Activated T-helper 17 cell treated with anti-CD3 and anti-CD28 coated beads, Interleukin-2, amount 50 U/mL, for 72 hours (primary cell): ENCODE results near the gene ITIH1. TPM values are rescaled to one million over a fixed set of nuclear protein-coding genes. Genes with fewer than 3 reads are reported as not detected.
"Not testable (repeated sequence)": the region's sequence is repeated elsewhere in the genome, so short reads cannot be mapped to it uniquely, and the experiment has no call there.

Source experiments
- ATAC-seq: fragments of 150-1000 bp; cut with Tn5 transposase; replicated peaks from 2 replicates; pipeline ENCODE4 v1.10.0; 2021; ENCODE audit warnings: mild to moderate bottlenecking, moderate library complexity
- H3K27ac Mint-ChIP-seq: one replicate; pipeline ENCODE4 v1.8.0; 2022; ENCODE audit warnings: mixed read lengths
- H3K27me3 Mint-ChIP-seq: one replicate; pipeline ENCODE4 v1.8.0; 2022; ENCODE audit warnings: mixed read lengths
- H3K36me3 Mint-ChIP-seq: one replicate; pipeline ENCODE4 v1.8.0; 2022; ENCODE audit warnings: low read depth, mild to moderate bottlenecking, mixed read lengths
- H3K4me1 Mint-ChIP-seq: one replicate; pipeline ENCODE4 v1.8.0; 2022; ENCODE audit warnings: mixed read lengths
- H3K4me3 Mint-ChIP-seq: one replicate; pipeline ENCODE4 v1.8.0; 2022; ENCODE audit warnings: mild to moderate bottlenecking, mixed read lengths
- H3K9me3 Mint-ChIP-seq: one replicate; pipeline ENCODE4 v1.8.0; 2022; ENCODE audit warnings: mixed read lengths
- total RNA-seq, 2 donors: library from RNA; stranded (reverse); gene quantifications; one replicate each; pipeline ENCODE4 v1.2.3, GENCODE V29; 2022

ITIH1 gene
- total RNA-seq, 2 donors from 2014 or later = not detected

- Mint-ChIP-seq H3K27me3 (peaks cover 6% of the 10 kb centered on the region), H3K36me3 (peaks cover 10% of the 10 kb centered on the region), H3K4me1 (peaks cover 15% of the 10 kb centered on the region), H3K9me3 (no peaks in the 10 kb centered on the region), H3K27ac (peak overlapping the region; percentile 41), H3K4me3 (peak overlapping the region; percentile 86)
- ATAC-seq = no peak
Observed at GRCh38 chr3:52769786-52770455, 7.5 kb upstream of the ITIH1 start.

- Mint-ChIP-seq H3K4me1 (peaks cover 15% of the 10 kb centered on the region), H3K4me3 (peak within 1 kb of the TSS; percentile 86), H3K9me3 (no peaks in the 10 kb centered on the region), H3K27me3 (peaks cover 6% of the 10 kb centered on the region), H3K36me3 (peaks cover 5% of the 10 kb centered on the region), H3K27ac (peak within 1 kb of the TSS; percentile 72)
- peak; percentile 95 for ATAC-seq
Observed at GRCh38 chr3:52770496-52771333, 6.7 kb upstream of the ITIH1 start, which contains the start of gene NEK4. NEK4 (minus strand) TSS chr3:52770940; CDS start chr3:52770746, 194 bp downstream.

- Mint-ChIP-seq H3K27ac (peak overlapping the region; percentile 72), H3K9me3 (no peaks in the 10 kb centered on the region), H3K4me3 (peak overlapping the region; percentile 86), H3K27me3 (peaks cover 6% of the 10 kb centered on the region), H3K4me1 (peaks cover 15% of the 10 kb centered on the region), H3K36me3 (no peaks in the 10 kb centered on the region)
- ATAC-seq = peak; percentile 13
Observed at GRCh38 chr3:52771334-52771681, 6.1 kb upstream of the ITIH1 start.

GRCh38 chr3:52771702-52772101 lies 5.7 kb upstream of the ITIH1 start:
- peak overlapping the region; percentile 86 for H3K4me3 Mint-ChIP-seq
- no peaks in the 10 kb centered on the region for H3K36me3 Mint-ChIP-seq
- ATAC-seq = no peak
- no peaks in the 10 kb centered on the region for H3K9me3 Mint-ChIP-seq
- peaks cover 15% of the 10 kb centered on the region for H3K4me1 Mint-ChIP-seq
- peak overlapping the region; percentile 72 for H3K27ac Mint-ChIP-seq
- H3K27me3 Mint-ChIP-seq = peaks cover 6% of the 10 kb centered on the region

- no peaks in the 10 kb centered on the region for H3K9me3 Mint-ChIP-seq
- ATAC-seq = no peak
- no peak overlapping the region for H3K4me3 Mint-ChIP-seq
- peaks cover 8% of the 10 kb centered on the region for H3K27me3 Mint-ChIP-seq
- no peaks in the 10 kb centered on the region for H3K36me3 Mint-ChIP-seq
- H3K27ac Mint-ChIP-seq = no peak overlapping the region
- peaks cover 15% of the 10 kb centered on the region for H3K4me1 Mint-ChIP-seq
Observed at GRCh38 chr3:52773361-52774065, 3.9 kb upstream of the ITIH1 start.

GRCh38 chr3:52774066-52774713 lies 3.2 kb upstream of the ITIH1 start:
- ATAC-seq = no peak
- Mint-ChIP-seq H3K36me3 (no peaks in the 10 kb centered on the region), H3K4me3 (no peak overlapping the region), H3K4me1 (peaks cover 15% of the 10 kb centered on the region), H3K9me3 (no peaks in the 10 kb centered on the region), H3K27ac (no peak overlapping the region), H3K27me3 (peaks cover 8% of the 10 kb centered on the region)

- no peak overlapping the region for H3K4me3 Mint-ChIP-seq
- no peaks in the 10 kb centered on the region for H3K36me3 Mint-ChIP-seq
- no peak overlapping the region for H3K27ac Mint-ChIP-seq
- H3K27me3 Mint-ChIP-seq = peaks cover 3% of the 10 kb centered on the region
- ATAC-seq = no peak
- H3K4me1 Mint-ChIP-seq = peaks cover 9% of the 10 kb centered on the region
- H3K9me3 Mint-ChIP-seq = no peaks in the 10 kb centered on the region
Observed at GRCh38 chr3:52774901-52775864, 2.2 kb upstream of the ITIH1 start.

GRCh38 chr3:52775877-52776276 lies 1.5 kb upstream of the ITIH1 start:
- Mint-ChIP-seq H3K27ac (no peak overlapping the region), H3K36me3 (no peaks in the 10 kb centered on the region), H3K4me3 (no peak overlapping the region), H3K4me1 (peaks cover 9% of the 10 kb centered on the region), H3K9me3 (no peaks in the 10 kb centered on the region), H3K27me3 (peaks cover 3% of the 10 kb centered on the region)
- ATAC-seq = no peak

- not testable (repeated sequence) for H3K9me3 Mint-ChIP-seq, ATAC-seq, H3K4me1 Mint-ChIP-seq, H3K27me3 Mint-ChIP-seq, H3K36me3 Mint-ChIP-seq, H3K27ac Mint-ChIP-seq, H3K4me3 Mint-ChIP-seq
Observed at GRCh38 chr3:52776486-52776885, 913 bp upstream of the ITIH1 start.

- Mint-ChIP-seq H3K4me1 (no peaks in the 10 kb centered on the region), H3K36me3 (no peaks in the 10 kb centered on the region), H3K27me3 (peaks cover 3% of the 10 kb centered on the region), H3K9me3 (no peaks in the 10 kb centered on the region), H3K4me3 (no peak overlapping the region), H3K27ac (no peak overlapping the region)
- ATAC-seq = no peak
Observed at GRCh38 chr3:52777959-52778805, 783 bp downstream of the ITIH1 start.

- ATAC-seq = no peak
- Mint-ChIP-seq H3K27me3 (peaks cover 3% of the 10 kb centered on the region), H3K4me1 (no peaks in the 10 kb centered on the region), H3K9me3 (no peaks in the 10 kb centered on the region), H3K4me3 (no peak overlapping the region), H3K27ac (no peak overlapping the region), H3K36me3 (no peaks in the 10 kb centered on the region)
Observed at GRCh38 chr3:52779011-52779836, 1.8 kb downstream of the ITIH1 start.

GRCh38 chr3:52779837-52780585 lies 2.6 kb downstream of the ITIH1 start:
- peaks cover 3% of the 10 kb centered on the region for H3K27me3 Mint-ChIP-seq
- H3K4me1 Mint-ChIP-seq = no peaks in the 10 kb centered on the region
- no peaks in the 10 kb centered on the region for H3K36me3 Mint-ChIP-seq
- no peaks in the 10 kb centered on the region for H3K9me3 Mint-ChIP-seq
- ATAC-seq = no peak
- no peak overlapping the region for H3K27ac Mint-ChIP-seq
- no peak overlapping the region for H3K4me3 Mint-ChIP-seq
